ENCODE data around the gene VTI1B. TPM values are rescaled to one million over a fixed set of nuclear protein-coding genes. Genes with fewer than 3 reads are reported as not detected.

VTI1B gene
- total RNA-seq, 1 experiment from 2014 or later, result 49.2 TPM

GRCh38 chr14:67665868-67666267, 8.6 kb downstream of the VTI1B start:
- Histone ChIP-seq H3K9me3 (replicated peaks) (no peaks in the 10 kb centered on the region), H3K36me3 (peaks cover 3% of the 10 kb centered on the region; the same call in 1 of the 2 replicates), H3K4me3 (no peak overlapping the region), H3K4me1 (replicated peaks) (no peaks in the 10 kb centered on the region), H3K27me3 (replicated peaks) (no peaks in the 10 kb centered on the region), H3K27ac (no peak overlapping the region)
- no peak for DNase-seq (ENCODE audit: low read depth in 1 of 2, low spot score in 2 of 2)

DNA sequence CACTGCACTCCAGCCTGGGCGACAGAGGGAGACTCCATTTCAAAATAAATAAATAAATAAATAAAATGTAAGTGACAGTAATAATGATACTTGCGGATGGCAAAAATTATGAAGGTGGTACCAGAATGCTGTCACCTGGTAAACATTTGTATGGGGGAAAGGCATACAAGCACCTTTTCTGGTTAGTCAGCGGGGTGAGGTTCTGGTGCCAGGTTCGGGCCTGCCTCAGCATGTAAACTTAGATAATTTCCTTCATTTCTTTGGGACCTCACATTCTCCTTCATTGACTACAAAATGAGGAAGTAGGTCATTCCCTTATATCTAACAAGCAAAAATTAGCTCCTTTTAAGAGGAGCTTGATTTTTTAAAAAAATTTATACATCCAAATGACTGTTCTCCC, 10.8 kb downstream of the VTI1B start:
- Histone ChIP-seq H3K36me3 (peaks cover 13% of the 10 kb centered on the region), H3K27me3 (replicated peaks) (no peaks in the 10 kb centered on the region), H3K27ac (no peak overlapping the region), H3K4me3 (no peak overlapping the region), H3K9me3 (replicated peaks) (no peaks in the 10 kb centered on the region), H3K4me1 (replicated peaks) (no peaks in the 10 kb centered on the region)
- no peak for DNase-seq (ENCODE audit: low read depth in 1 of 2, low spot score in 2 of 2)

DNA sequence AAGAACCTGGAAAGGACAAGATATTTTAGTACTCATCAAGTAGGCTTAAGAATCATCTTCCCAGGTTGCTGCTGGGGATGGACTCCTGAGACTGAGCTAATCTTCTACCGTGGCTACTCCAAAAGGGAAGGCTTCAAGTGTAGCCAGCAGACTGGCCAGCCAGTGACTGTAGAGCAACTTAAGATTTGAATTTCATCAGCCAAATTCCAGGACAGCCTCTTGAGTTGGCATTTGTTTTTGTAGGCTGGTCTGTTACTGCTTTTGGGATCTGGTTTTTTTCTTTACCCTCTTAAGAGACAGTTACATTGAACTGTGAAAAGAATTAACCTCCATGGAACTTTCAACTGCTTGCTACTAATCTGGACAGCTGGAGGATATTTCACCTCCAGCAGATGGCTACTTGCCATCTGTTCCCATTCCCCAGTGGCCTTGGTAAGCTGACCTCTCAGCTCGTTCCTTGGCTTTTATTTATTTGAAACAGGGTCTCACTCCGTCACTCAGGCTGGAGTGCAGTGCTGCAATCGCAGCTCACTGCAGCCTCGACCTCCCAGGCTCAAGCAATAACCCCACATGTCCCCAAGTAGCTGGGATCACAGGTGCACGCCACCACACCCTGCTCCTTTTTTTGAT, 20.7 kb downstream of the VTI1B start:
- Histone ChIP-seq H3K27me3 (replicated peaks) (no peaks in the 10 kb centered on the region), H3K4me1 (replicated peaks) (no peaks in the 10 kb centered on the region), H3K36me3 (peaks cover 73% of the 10 kb centered on the region), H3K4me3 (no peak overlapping the region), H3K9me3 (replicated peaks) (no peaks in the 10 kb centered on the region), H3K27ac (no peak overlapping the region)
- DNase-seq (ENCODE audit: low read depth in 1 of 2, low spot score in 2 of 2), result no peak

- Histone ChIP-seq H3K9me3 (replicated peaks) (no peaks in the 10 kb centered on the region), H3K4me3 (no peak overlapping the region), H3K27me3 (replicated peaks) (no peaks in the 10 kb centered on the region), H3K27ac (no peak overlapping the region), H3K4me1 (replicated peaks) (no peaks in the 10 kb centered on the region), H3K36me3 (peaks cover 67% of the 10 kb centered on the region)
- no peak for DNase-seq (ENCODE audit: low read depth in 1 of 2, low spot score in 2 of 2)
These were observed 22.2 kb downstream of the VTI1B start for GRCh38 chr14:67652189-67652588.

DNA sequence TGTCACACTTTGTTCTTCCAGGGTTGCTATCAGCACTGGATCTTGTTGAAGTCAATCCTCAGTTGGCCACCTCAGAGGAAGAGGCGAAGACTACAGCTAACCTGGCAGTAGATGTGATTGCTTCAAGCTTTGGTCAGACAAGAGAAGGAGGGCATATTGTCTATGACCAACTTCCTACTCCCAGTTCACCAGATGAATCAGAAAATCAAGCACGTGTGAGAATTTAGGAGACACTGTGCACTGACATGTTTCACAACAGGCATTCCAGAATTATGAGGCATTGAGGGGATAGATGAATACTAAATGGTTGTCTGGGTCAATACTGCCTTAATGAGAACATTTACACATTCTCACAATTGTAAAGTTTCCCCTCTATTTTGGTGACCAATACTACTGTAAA, 23.7 kb downstream of the VTI1B start:
- Histone ChIP-seq H3K27ac (no peak overlapping the region), H3K4me3 (no peak overlapping the region), H3K4me1 (replicated peaks) (no peaks in the 10 kb centered on the region), H3K27me3 (replicated peaks) (no peaks in the 10 kb centered on the region), H3K9me3 (replicated peaks) (no peaks in the 10 kb centered on the region), H3K36me3 (peaks cover 52% of the 10 kb centered on the region)
- no peak for DNase-seq (ENCODE audit: low read depth in 1 of 2, low spot score in 2 of 2)

GRCh38 chr14:67650151-67650550, 24.3 kb downstream of the VTI1B start:
- no peaks in the 10 kb centered on the region for H3K9me3 ChIP-seq (replicated peaks)
- DNase-seq (ENCODE audit: low read depth in 1 of 2, low spot score in 2 of 2), result no peak
- no peak overlapping the region for H3K4me3 ChIP-seq
- H3K27ac ChIP-seq, result no peak overlapping the region
- H3K4me1 ChIP-seq (replicated peaks), result no peaks in the 10 kb centered on the region
- peaks cover 48% of the 10 kb centered on the region for H3K36me3 ChIP-seq
- no peaks in the 10 kb centered on the region for H3K27me3 ChIP-seq (replicated peaks)

DNA sequence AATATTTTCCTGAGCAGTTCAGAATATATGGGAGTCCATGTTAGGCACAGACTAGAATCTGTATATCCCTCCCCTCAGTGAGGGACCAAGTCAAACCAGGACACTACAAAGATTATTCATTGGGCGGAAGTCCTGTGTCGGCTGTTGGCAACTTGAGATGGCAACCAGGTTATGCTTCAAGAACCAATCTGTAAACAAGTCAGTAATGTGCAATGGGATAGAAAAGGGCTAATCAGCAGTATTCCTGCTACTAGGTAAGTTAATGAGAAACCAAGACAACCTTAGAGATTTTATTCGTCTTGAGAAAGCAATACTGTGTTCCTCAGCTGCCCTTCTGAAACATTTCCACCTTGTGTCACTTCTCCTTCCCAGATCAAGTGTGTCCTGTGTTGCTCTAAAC, 28.3 kb downstream of the VTI1B start:
- Histone ChIP-seq H3K4me1 (replicated peaks) (no peaks in the 10 kb centered on the region), H3K9me3 (replicated peaks) (no peaks in the 10 kb centered on the region), H3K27ac (no peak overlapping the region), H3K36me3 (peaks cover 23% of the 10 kb centered on the region), H3K27me3 (replicated peaks) (no peaks in the 10 kb centered on the region), H3K4me3 (no peak overlapping the region)
- DNase-seq (ENCODE audit: low read depth in 1 of 2, low spot score in 2 of 2), result no peak

GRCh38 chr14:67645414-67645813, 29.0 kb downstream of the VTI1B start:
- no peak overlapping the region for H3K27ac ChIP-seq
- H3K9me3 ChIP-seq (replicated peaks), result no peaks in the 10 kb centered on the region
- H3K36me3 ChIP-seq, result peaks cover 16% of the 10 kb centered on the region
- no peaks in the 10 kb centered on the region for H3K27me3 ChIP-seq (replicated peaks)
- no peak for DNase-seq (ENCODE audit: low read depth in 1 of 2, low spot score in 2 of 2)
- H3K4me1 ChIP-seq (replicated peaks), result no peaks in the 10 kb centered on the region
- no peak overlapping the region for H3K4me3 ChIP-seq

DNA sequence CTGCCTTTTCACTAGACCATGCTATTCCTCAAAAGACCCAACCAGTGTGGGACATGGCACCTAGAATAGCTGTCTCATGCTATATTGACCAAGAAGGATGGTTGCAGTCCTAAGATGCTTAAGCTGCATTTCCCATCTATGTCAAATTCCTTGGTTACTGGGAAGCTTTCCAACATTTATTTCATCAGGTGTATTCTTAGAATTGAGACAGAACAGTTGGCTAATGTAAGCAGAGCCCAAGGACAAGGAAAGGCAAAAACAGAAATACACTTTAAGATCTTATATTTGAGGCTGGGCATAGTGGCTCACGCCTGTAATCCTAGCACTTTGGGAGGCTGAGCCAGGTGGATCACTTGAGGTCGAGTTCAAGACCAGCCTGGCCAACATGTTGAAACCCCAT, 30.0 kb downstream of the VTI1B start:
- Histone ChIP-seq H3K27ac (no peak overlapping the region), H3K36me3 (peaks cover 6% of the 10 kb centered on the region), H3K4me3 (no peak overlapping the region), H3K4me1 (replicated peaks) (no peaks in the 10 kb centered on the region), H3K27me3 (replicated peaks) (no peaks in the 10 kb centered on the region), H3K9me3 (replicated peaks) (no peaks in the 10 kb centered on the region)
- no peak for DNase-seq (ENCODE audit: low read depth in 1 of 2, low spot score in 2 of 2)

DNA sequence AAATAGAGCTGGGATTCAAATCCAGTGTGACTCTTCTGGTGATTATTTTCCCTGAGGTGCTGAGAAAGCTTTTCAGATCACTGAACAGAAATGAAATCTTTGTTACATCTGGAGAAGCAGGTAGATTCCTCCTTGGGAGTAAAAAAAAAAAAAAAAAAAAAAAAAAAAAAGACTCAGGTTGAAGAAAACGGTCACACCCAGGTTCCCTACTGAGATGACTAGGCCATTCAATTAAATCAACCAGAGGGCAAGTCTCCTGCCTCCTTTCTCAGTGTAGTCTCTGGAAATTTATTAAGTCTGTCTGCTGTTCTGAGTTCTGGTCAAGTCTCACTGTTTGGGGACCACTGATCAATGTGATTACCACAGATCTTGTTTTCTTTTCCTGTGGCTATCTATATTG, 30.7 kb downstream of the VTI1B start:
- Histone ChIP-seq H3K36me3 (peaks cover 3% of the 10 kb centered on the region), H3K9me3 (replicated peaks) (no peaks in the 10 kb centered on the region), H3K27me3 (replicated peaks) (no peaks in the 10 kb centered on the region), H3K27ac (no peak overlapping the region), H3K4me3 (no peak overlapping the region), H3K4me1 (replicated peaks) (no peaks in the 10 kb centered on the region)
- DNase-seq (ENCODE audit: low read depth in 1 of 2, low spot score in 2 of 2), result no peak

DNA sequence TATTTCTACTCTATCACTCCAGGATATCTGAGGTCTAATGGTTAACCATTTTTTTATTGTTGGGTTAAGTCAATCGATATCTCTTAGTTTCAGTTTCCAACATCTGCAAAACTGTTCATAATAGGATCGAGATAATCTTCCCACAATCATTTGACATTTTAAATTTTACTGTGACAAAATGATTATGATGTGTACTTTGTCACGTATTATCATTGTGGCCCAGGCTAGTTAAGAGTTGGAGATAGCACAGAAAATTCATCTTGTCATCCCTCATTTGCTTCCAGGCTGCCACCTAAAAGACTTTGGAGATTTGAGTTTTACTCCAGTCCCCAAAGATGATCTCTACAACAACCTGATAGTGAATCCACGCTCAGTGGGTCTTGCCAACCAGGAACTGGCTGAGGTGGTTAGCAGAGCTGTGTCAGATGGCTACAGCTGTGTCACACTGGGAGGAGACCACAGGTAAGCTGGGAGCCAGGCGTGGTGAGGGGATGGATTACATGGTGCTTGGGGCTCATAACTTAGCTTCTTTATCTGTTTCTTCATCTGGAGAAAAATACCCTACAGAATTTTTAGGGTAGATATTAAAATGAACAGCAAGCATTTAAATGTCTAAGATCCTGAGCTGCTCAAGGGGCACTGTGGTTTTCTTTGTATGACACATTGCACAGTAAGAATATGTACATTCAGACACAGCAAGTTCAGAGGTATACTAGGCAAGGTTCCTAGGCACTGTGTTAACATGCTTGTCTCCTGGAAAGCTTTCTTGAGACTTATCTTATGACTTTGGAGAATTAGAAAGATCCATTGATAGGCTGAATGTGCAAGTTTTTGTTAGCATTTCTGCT, 32.3 kb downstream of the VTI1B start:
- Histone ChIP-seq H3K9me3 (replicated peaks) (no peaks in the 10 kb centered on the region), H3K36me3 (no peaks in the 10 kb centered on the region; the same call in 1 of the 2 replicates), H3K4me1 (replicated peaks) (no peaks in the 10 kb centered on the region), H3K27ac (no peak overlapping the region), H3K4me3 (no peak overlapping the region), H3K27me3 (replicated peaks) (no peaks in the 10 kb centered on the region)
- no peak for DNase-seq (ENCODE audit: low read depth in 1 of 2, low spot score in 2 of 2)

- no peak overlapping the region for H3K27ac ChIP-seq
- H3K36me3 ChIP-seq, result no peaks in the 10 kb centered on the region; the same call in 1 of the 2 replicates
- no peaks in the 10 kb centered on the region for H3K4me1 ChIP-seq (replicated peaks)
- H3K4me3 ChIP-seq, result no peak overlapping the region
- no peak for DNase-seq (ENCODE audit: low read depth in 1 of 2, low spot score in 2 of 2)
- no peaks in the 10 kb centered on the region for H3K9me3 ChIP-seq (replicated peaks)
- H3K27me3 ChIP-seq (replicated peaks), result no peaks in the 10 kb centered on the region
These were observed 33.0 kb downstream of the VTI1B start for GRCh38 chr14:67641480-67641879.

- no peak overlapping the region for H3K27ac ChIP-seq
- no peaks in the 10 kb centered on the region for H3K9me3 ChIP-seq (replicated peaks)
- H3K4me3 ChIP-seq, result no peak overlapping the region
- no peaks in the 10 kb centered on the region for H3K27me3 ChIP-seq (replicated peaks)
- DNase-seq (ENCODE audit: low read depth in 1 of 2, low spot score in 2 of 2), result no peak
- H3K4me1 ChIP-seq (replicated peaks), result no peaks in the 10 kb centered on the region
- no peaks in the 10 kb centered on the region for H3K36me3 ChIP-seq
These were observed 35.8 kb downstream of the VTI1B start for GRCh38 chr14:67638642-67639041.

DNA sequence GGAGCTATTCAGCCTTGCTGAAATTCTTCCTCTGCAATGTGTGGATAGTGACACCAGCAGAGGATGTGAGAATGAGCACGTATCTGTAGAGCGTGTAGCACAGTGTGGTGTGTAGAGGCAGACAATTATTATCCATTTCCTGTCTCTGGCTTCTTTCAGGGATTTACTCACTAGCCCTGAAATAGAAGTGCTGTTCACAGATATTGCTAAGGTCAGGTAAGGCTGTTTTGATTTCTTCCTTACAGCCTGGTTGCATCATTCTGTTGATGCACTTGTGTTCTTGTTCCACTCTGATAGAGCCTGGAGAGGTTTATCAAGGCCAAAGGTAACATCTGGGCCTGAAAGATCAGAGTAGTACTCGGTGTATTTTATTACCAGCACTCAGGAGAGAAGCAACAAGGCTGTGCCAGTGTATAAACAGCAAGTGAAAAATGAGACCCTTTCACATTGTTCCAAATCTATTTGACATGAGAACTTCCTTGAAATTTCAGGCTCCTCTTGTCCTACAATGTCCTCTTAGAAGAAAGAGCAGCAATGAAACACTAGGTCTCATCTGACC, 38.0 kb downstream of the VTI1B start:
- DNase-seq (ENCODE audit: low read depth in 1 of 2, low spot score in 2 of 2), result no peak
- no peak overlapping the region for H3K27ac ChIP-seq

More for the DNA sequence above, 38.0 kb downstream of the VTI1B start:
- H3K9me3 ChIP-seq (replicated peaks), result no peaks in the 10 kb centered on the region
- no peak overlapping the region for H3K4me3 ChIP-seq
- no peaks in the 10 kb centered on the region for H3K4me1 ChIP-seq (replicated peaks)
- H3K27me3 ChIP-seq (replicated peaks), result no peaks in the 10 kb centered on the region
- no peaks in the 10 kb centered on the region for H3K36me3 ChIP-seq
